KMS-11 (cell line): Measurements from ENCODE around the gene GJC2.

Source experiments
- H2AFZ ChIP-seq: fragments of 200-600 bp; sonication (generic); 2 replicates; pipeline ENCODE4 v1.6.1; 2016; ENCODE audit warnings: antibody characterized with exemption, mixed run types, low read depth
- H3K27ac ChIP-seq: fragments of 200-600 bp; sonication (generic); 2 replicates; pipeline ENCODE4 v1.6.1; 2016; ENCODE audit warnings: mild to moderate bottlenecking, mixed run types
- H3K27me3 ChIP-seq: fragments of 200-600 bp; sonication (generic); 2 replicates; pipeline ENCODE4 v1.6.1; 2017; ENCODE audit warnings: mild to moderate bottlenecking, low read depth, mixed run types, moderate library complexity; ENCODE audit not compliant: insufficient read depth
- H3K36me3 ChIP-seq: fragments of 200-600 bp; sonication (generic); 2 replicates; pipeline ENCODE4 v1.6.1; 2017; ENCODE audit warnings: mild to moderate bottlenecking, mixed run types; ENCODE audit not compliant: insufficient read depth
- H3K4me1 ChIP-seq: fragments of 200-600 bp; sonication (generic); 2 replicates; pipeline ENCODE4 v1.6.1; 2016; ENCODE audit warnings: mild to moderate bottlenecking, low read depth, mixed run types; ENCODE audit not compliant: poor library complexity, severe bottlenecking
- H3K4me2 ChIP-seq: fragments of 200-600 bp; sonication (generic); 2 replicates; pipeline ENCODE4 v1.7.0; 2016; ENCODE audit warnings: mild to moderate bottlenecking, mixed run types
- H3K4me3 ChIP-seq: fragments of 200-600 bp; sonication (generic); IDR thresholded peaks from 2 replicates; pipeline ENCODE4 v1.6.1; 2017; ENCODE audit warnings: low read depth, low read length, mixed read lengths; ENCODE audit not compliant: insufficient read depth
- H3K79me2 ChIP-seq: fragments of 200-600 bp; sonication (generic); 2 replicates; pipeline ENCODE4 v1.6.1; 2016; ENCODE audit warnings: low read depth, mixed run types; ENCODE audit not compliant: insufficient read depth
- H3K9ac ChIP-seq: fragments of 200-600 bp; sonication (generic); 2 replicates; pipeline ENCODE4 v1.6.1; 2016; ENCODE audit warnings: mild to moderate bottlenecking, mixed run types
- H4K20me1 ChIP-seq: fragments of 200-600 bp; sonication (generic); 2 replicates; pipeline ENCODE4 v1.6.1; 2016; ENCODE audit warnings: mild to moderate bottlenecking, mixed run types; ENCODE audit not compliant: insufficient read depth
- TF ChIP-seq, protein P1 (sequence below): fragments of 200-600 bp; sonication (generic); conservative IDR thresholded peaks from 2 replicates; pipeline ENCODE4 v1.6.1; 2017; ENCODE audit warnings: low read depth, mild to moderate bottlenecking, antibody characterized with exemption, low read length, moderate library complexity, mixed read lengths

Gene GJC2

DNA sequence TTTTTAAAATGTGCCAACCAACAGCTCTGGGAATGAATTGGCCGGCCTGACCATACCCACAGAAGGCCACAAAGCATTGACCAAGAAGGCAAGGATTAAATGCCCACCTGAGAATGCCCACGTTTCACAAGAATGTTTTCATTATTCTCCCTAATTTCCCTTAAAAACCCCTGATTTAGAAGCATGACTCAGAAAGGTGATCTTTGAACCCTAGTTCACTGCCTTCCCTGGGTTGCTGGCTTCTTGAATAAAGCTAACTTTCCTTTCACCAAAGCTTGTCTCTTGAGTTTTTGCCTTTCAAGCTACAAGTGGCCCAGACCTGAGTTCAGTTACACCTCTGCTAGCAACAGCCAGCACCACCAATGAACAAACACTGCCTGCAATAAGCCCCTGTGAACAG is 26.2 kb upstream of the GJC2 start:
- Histone ChIP-seq H3K79me2 (no peaks in the 10 kb centered on the region), H3K4me2 (no peak overlapping the region), H3K27ac (no peak overlapping the region), H4K20me1 (no peaks in the 10 kb centered on the region), H2AFZ (no peak overlapping the region), H3K4me3 (no peak overlapping the region), H3K4me1 (no peaks in the 10 kb centered on the region), H3K27me3 (no peaks in the 10 kb centered on the region), H3K9ac (no peak overlapping the region), H3K36me3 (no peaks in the 10 kb centered on the region)
- TF ChIP-seq, protein P1, sequence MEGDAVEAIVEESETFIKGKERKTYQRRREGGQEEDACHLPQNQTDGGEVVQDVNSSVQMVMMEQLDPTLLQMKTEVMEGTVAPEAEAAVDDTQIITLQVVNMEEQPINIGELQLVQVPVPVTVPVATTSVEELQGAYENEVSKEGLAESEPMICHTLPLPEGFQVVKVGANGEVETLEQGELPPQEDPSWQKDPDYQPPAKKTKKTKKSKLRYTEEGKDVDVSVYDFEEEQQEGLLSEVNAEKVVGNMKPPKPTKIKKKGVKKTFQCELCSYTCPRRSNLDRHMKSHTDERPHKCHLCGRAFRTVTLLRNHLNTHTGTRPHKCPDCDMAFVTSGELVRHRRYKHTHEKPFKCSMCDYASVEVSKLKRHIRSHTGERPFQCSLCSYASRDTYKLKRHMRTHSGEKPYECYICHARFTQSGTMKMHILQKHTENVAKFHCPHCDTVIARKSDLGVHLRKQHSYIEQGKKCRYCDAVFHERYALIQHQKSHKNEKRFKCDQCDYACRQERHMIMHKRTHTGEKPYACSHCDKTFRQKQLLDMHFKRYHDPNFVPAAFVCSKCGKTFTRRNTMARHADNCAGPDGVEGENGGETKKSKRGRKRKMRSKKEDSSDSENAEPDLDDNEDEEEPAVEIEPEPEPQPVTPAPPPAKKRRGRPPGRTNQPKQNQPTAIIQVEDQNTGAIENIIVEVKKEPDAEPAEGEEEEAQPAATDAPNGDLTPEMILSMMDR, result no peak

DNA sequence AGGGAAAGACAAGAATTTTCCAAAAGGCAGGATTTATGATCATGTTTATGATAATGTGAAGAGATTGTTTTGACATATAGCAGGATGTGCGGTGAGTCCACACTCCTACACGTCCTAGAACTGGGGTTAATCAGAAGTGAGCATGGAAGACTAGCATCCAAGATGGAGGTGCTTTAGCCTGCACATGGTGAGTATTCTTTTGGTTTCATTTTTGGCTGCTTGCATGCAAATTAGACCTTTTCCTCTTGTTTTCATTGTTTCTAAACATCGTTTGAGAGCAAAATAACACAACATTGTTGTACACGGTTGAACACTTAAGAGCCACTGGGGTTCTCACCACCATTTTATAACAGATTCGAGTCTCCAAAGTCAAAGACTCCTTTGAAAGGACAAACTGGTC is 24.5 kb upstream of the GJC2 start:
- TF ChIP-seq, protein P1, result no peak
- Histone ChIP-seq H3K9ac (no peak overlapping the region), H3K4me3 (no peak overlapping the region), H3K36me3 (no peaks in the 10 kb centered on the region), H3K27ac (no peak overlapping the region), H3K4me2 (no peak overlapping the region), H3K27me3 (no peaks in the 10 kb centered on the region), H2AFZ (no peak overlapping the region), H4K20me1 (no peaks in the 10 kb centered on the region), H3K79me2 (no peaks in the 10 kb centered on the region), H3K4me1 (no peaks in the 10 kb centered on the region)

DNA sequence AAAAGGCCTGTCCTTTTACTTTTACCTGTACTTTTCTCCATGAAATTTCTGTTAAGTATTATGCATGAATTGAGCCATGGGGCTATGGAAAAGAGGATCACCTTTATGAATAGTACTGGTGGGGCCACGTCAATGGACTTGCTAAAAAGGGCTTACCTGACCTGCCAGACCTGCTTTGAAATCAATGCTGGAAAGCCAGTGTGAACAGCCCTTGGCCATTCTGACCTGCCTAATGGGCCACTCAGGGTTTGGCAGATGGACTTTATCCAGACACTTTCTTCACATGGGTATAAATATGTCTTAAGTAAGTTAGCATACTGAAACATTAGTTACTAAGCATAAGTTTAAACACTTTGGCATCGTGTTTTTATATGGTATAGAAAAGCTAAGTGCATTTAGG is 18.0 kb upstream of the GJC2 start:
- TF ChIP-seq, protein P1, result no peak
- H2AFZ ChIP-seq, result no peak overlapping the region

DNA sequence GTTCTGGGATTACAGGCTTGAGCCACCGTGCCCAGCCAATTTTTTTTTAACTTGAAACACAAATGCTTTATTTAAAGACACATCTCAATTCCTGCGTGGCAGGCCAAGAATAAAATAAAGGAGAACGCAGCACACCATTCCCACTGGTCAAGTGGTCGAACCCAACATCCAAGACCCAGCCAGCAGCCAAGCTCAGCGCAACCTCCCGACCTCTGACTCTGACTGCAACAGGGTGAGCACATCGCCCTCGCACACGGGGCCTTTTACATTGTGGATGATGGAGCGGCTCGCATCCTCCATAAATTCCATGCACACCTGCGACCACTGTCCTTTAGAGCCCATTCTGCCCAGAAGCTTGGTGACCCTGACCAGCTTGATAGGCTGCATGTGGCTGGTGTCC is 15.1 kb upstream of the GJC2 start:
- Histone ChIP-seq H3K36me3 (no peaks in the 10 kb centered on the region), H2AFZ (no peak overlapping the region), H3K79me2 (no peaks in the 10 kb centered on the region), H3K4me1 (peaks cover 5% of the 10 kb centered on the region), H3K27ac (no peak overlapping the region), H3K9ac (no peak overlapping the region), H3K27me3 (no peaks in the 10 kb centered on the region), H4K20me1 (no peaks in the 10 kb centered on the region), H3K4me2 (no peak overlapping the region), H3K4me3 (no peak overlapping the region)
- TF ChIP-seq, protein P1, result no peak

More for the DNA sequence above, 18.0 kb upstream of the GJC2 start:
- Histone ChIP-seq H3K27me3 (no peaks in the 10 kb centered on the region), H3K9ac (no peak overlapping the region), H3K36me3 (no peaks in the 10 kb centered on the region), H3K4me3 (no peak overlapping the region), H3K4me2 (no peak overlapping the region), H3K4me1 (peaks cover 5% of the 10 kb centered on the region), H4K20me1 (no peaks in the 10 kb centered on the region), H3K27ac (no peak overlapping the region), H3K79me2 (no peaks in the 10 kb centered on the region)

DNA sequence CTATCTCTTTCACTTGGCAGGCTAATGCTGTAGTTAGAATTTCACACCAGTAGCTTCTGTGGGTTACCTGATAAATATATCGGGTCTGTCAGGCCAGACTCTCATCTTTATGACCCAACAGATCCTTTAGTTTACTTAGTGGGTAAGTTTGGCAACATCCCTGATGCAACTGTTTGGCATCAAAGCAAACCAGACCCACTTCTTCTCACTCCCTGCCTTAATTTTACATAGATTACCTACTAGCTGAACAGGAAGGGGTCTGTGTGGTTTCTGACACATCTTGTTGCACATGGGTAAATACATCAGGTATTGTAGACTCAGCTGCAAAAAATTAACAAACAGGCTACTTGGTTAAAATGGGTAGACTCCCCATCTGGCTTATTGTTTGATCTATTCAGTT is 12.8 kb upstream of the GJC2 start:
- H2AFZ ChIP-seq, result no peak overlapping the region
- H3K4me1 ChIP-seq, result peaks cover 5% of the 10 kb centered on the region
- H3K4me3 ChIP-seq, result no peak overlapping the region
- TF ChIP-seq, protein P1, result no peak
- H3K27ac ChIP-seq, result no peak overlapping the region
- H3K36me3 ChIP-seq, result no peaks in the 10 kb centered on the region
- no peak overlapping the region for H3K9ac ChIP-seq
- no peaks in the 10 kb centered on the region for H4K20me1 ChIP-seq
- H3K79me2 ChIP-seq, result peaks cover 17% of the 10 kb centered on the region
- H3K4me2 ChIP-seq, result no peak overlapping the region
- no peaks in the 10 kb centered on the region for H3K27me3 ChIP-seq
